Naive thymus-derived CD4-positive, alpha-beta T cell (primary cell): ENCODE data around the gene SPHK2. TPM values are rescaled to one million over a fixed set of nuclear protein-coding genes. Genes with fewer than 3 reads are reported as not detected.

Source experiments
- ATAC-seq: fragments of 150-1000 bp; cut with Tn5 transposase; 2 replicates; pipeline ENCODE4 v1.10.0; 2021; ENCODE audit warnings: mild to moderate bottlenecking, moderate library complexity
- CTCF ChIA-PET: fragments of 350-600 bp; sonication (Branson Sonifier 250); formaldehyde crosslinking; loops from one replicate; lab custom pipeline; 2021; ENCODE audit warnings: antibody characterized with exemption; lab: Charles Lee
- POLR2A ChIA-PET: fragments of 350-600 bp; sonication (Branson Sonifier 250); formaldehyde crosslinking; loops from one replicate; lab custom pipeline; 2021; ENCODE audit warnings: antibody characterized with exemption, inconsistent platforms; lab: Charles Lee
- DNase-seq, 9 donors: peaks; one replicate each; pipeline versions ENCODE4 v3.0.0 to v3.0.0-alpha.2; 2020 to 2022; ENCODE audit warnings: mixed read lengths in 1 of 9
- H3K27ac ChIP-seq: one replicate; pipeline ENCODE4 v1.7.0; 2013; ENCODE audit warnings: mild to moderate bottlenecking, low read depth, low read length, moderate library complexity
- H3K27me3 ChIP-seq, 2 donors: one replicate each; pipeline ENCODE4 v1.7.0; 2013; ENCODE audit warnings: low read length in 2 of 2, mild to moderate bottlenecking in 2 of 2, moderate library complexity in 2 of 2; ENCODE audit not compliant: control insufficient read depth in 2 of 2, insufficient read depth in 2 of 2
- H3K36me3 ChIP-seq, 3 experiments: 1 replicate in 2 of 3; 2 replicates in 1 of 3; pipeline ENCODE4 v1.7.0; 2013; ENCODE audit warnings: low read length in 3 of 3, mild to moderate bottlenecking in 3 of 3, moderate library complexity in 1 of 3; ENCODE audit not compliant: insufficient read depth in 3 of 3, control insufficient read depth in 2 of 3
- H3K4me1 ChIP-seq, 2 donors: one replicate each; pipeline ENCODE4 v1.7.0; 2013; ENCODE audit warnings: low read length in 2 of 2, mild to moderate bottlenecking in 2 of 2, moderate library complexity in 1 of 2; ENCODE audit not compliant: control insufficient read depth in 2 of 2, insufficient read depth in 2 of 2
- H3K4me3 ChIP-seq: 2 replicates; pipeline ENCODE4 v1.7.0; 2013; ENCODE audit warnings: mild to moderate bottlenecking, low read length
- H3K9me3 ChIP-seq, 3 experiments: 1 replicate in 2 of 3; 2 replicates in 1 of 3; pipeline ENCODE4 v1.7.0; 2013; ENCODE audit warnings: low read length in 3 of 3; ENCODE audit not compliant: control insufficient read depth in 2 of 3
- H3K27ac Mint-ChIP-seq, 9 donors: one replicate each; pipeline ENCODE4 v1.8.0; 2020 to 2022; ENCODE audit warnings: mixed read lengths in 9 of 9, mild to moderate bottlenecking in 8 of 9, moderate library complexity in 5 of 9, inconsistent platforms in 2 of 9
- H3K27me3 Mint-ChIP-seq, 5 donors: one replicate each; pipeline ENCODE4 v1.8.0; 2021 to 2022; ENCODE audit warnings: mixed read lengths in 5 of 5, mild to moderate bottlenecking in 1 of 5
- H3K36me3 Mint-ChIP-seq, 5 donors: one replicate each; pipeline ENCODE4 v1.8.0; 2020 to 2022; ENCODE audit warnings: mixed read lengths in 5 of 5, mild to moderate bottlenecking in 3 of 5, inconsistent platforms in 1 of 5
- H3K4me1 Mint-ChIP-seq, 7 donors: one replicate each; pipeline ENCODE4 v1.8.0; 2020 to 2022; ENCODE audit warnings: mixed read lengths in 7 of 7, mild to moderate bottlenecking in 3 of 7, inconsistent platforms in 1 of 7
- H3K4me3 Mint-ChIP-seq, 10 donors: one replicate each; pipeline ENCODE4 v1.8.0; 2020 to 2022; ENCODE audit warnings: mild to moderate bottlenecking in 10 of 10, mixed read lengths in 10 of 10, moderate library complexity in 6 of 10, inconsistent platforms in 2 of 10
- H3K9me3 Mint-ChIP-seq, 11 donors: one replicate each; pipeline ENCODE4 v1.8.0; 2020 to 2022; ENCODE audit warnings: mixed read lengths in 11 of 11, mild to moderate bottlenecking in 4 of 11, inconsistent platforms in 1 of 11, moderate library complexity in 1 of 11
- intact Hi-C, 2 donors: fragments of 100-400 bp; cut with micrococcal nuclease; formaldehyde crosslinking; loops; one replicate each; pipeline ENCODE4 v1.15.1; 2023
- polyA plus RNA-seq, 2 donors: library from polyadenylated mRNA; unstranded; fragments of 300-500 nt; fragmentation: Illumina TruSeq; gene quantifications; one replicate each; pipeline ENCODE4 v1.2.3, GENCODE V29; 2021
- total RNA-seq, 6 experiments: library from RNA in 5 of 6; stranded (reverse) in 5 of 6; gene quantifications; 1 replicate in 5 of 6; 2 replicates in 1 of 6; pipeline ENCODE4 v1.2.3 and lab custom pipeline; 2021 to 2026

SPHK2 gene
- total and polyA plus RNA-seq, 7 experiments from 2014 or later, result 11.2 to 34.7 (median 20.7) TPM

DNA sequence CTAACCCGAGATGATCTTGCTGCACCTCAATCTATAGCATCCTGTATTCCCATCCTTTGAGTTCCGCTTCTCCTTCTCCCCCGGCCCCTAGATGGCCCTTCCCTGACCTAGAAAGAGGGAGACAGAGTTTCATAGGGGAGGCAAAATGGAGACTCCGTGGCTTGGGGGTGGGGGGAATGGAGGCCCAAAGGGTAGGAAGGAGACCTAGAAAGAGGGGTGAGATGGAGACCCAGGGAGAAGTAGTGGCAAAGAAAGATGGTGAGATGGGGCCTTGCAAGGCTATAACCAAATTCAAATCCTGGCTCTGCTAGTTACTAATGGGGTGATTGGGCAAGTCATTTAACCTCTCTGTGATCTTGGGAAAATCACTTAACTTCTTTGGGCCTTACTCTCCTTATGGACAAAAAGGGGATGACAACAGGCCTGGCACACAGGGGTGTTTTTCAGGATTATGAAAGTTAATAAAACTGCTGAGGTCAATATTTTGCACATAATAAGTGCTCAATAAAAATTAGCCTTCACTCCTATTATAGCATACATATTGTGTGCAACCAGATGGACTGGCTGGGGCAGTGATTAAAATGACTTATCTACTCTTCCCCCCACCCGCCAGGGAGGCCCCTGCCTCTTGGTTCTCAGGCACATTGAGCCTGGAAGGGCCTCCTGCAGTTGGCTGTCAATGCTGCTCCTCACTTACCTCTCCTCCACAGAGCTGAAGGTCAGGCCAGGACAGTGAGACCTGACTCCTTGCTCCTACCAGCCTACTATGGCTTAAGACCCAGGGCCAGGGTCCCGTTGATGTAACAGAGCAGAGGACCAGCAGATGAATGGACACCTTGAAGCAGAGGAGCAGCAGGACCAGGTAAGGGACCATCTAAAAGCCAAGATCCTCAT is 633 bp downstream of the SPHK2 start:
- Mint-ChIP-seq H3K36me3 (peaks cover 0 to 31% (median 14%) of the 10 kb centered on the region in 5 donors), H3K27me3 (no peaks in the 10 kb centered on the region), H3K9me3 (peaks cover 0 to 3% (median 0%) of the 10 kb centered on the region in 11 donors), H3K4me1 (peaks cover 44 to 70% (median 55%) of the 10 kb centered on the region in 7 donors), H3K4me3 (peak overlapping the region; percentile 88 to 99 (median 96)), H3K27ac (peak overlapping the region; percentile 96 to 99 (median 98))
- Histone ChIP-seq H3K4me3 (peak overlapping the region; percentile 96), H3K27ac (peak overlapping the region; percentile 95), H3K4me1 (peaks cover 26 to 45% of the 10 kb centered on the region in 2 donors), H3K36me3 (peaks cover 0 to 33% (median 13%) of the 10 kb centered on the region in 3 experiments), H3K9me3 (no peaks in the 10 kb centered on the region), H3K27me3 (no peaks in the 10 kb centered on the region)
- ChIA-PET CTCF (interaction anchor here (0.6 to 1.3 kb wide), 5 partner anchors 14 to 831 kb away, joined by 3 to 6 read pairs (median 3); no protein-coding TSS in a partner anchor), POLR2A (interaction anchor here (0.6 to 5.9 kb wide), 24 partner anchors 7 to 1199 kb away, joined by 3 to 73 read pairs (median 4); partner anchors contain the start of genes CA11, DBP, SYNGR4 and TMEM143)
- ATAC-seq, result no peak
- DNase-seq, result no peak
- intact Hi-C loops, result loop anchor here (1.0 to 10.0 kb wide), 15 partner anchors 17 to 1257 kb away; partner anchors contain the start of genes CYTH2 (in 2 of the 2), DBP (in 2 of the 2), GRWD1 (in 2 of the 2) and AKT1S1 (in 1 of the 2)

GRCh38 chr19:48623556-48624066 is 4.3 kb downstream of the SPHK2 start:
- peaks cover 0 to 18% (median 0%) of the 10 kb centered on the region in 3 experiments for H3K36me3 ChIP-seq
- peak overlapping the region; percentile 84 to 99 (median 92) for H3K27ac Mint-ChIP-seq
- intact Hi-C loops, result loop anchor here (1.0 to 5.0 kb wide), 2 partner anchors 14 to 1254 kb away; partner anchors contain the start of genes DBP (in 2 of the 2), AKT1S1 (in 1 of the 2) and TBC1D17 (in 1 of the 2)
- ChIA-PET POLR2A (interaction anchor here (0.6 to 5.9 kb wide), 8 partner anchors 9 to 118 kb away, joined by 3 to 66 read pairs (median 7); partner anchors contain the start of genes CA11 and DBP), CTCF (interaction anchor here (0.8 to 1.4 kb wide), 3 partner anchors 11 to 15 kb away, joined by 3 to 4 read pairs (median 4); partner anchors contain the start of gene DBP)
- H3K27me3 Mint-ChIP-seq, result no peaks in the 10 kb centered on the region
- peaks cover 14 to 24% of the 10 kb centered on the region in 2 donors for H3K4me1 ChIP-seq
- peaks cover 0 to 18% (median 4%) of the 10 kb centered on the region in 5 donors for H3K36me3 Mint-ChIP-seq
- H3K9me3 Mint-ChIP-seq, result peaks cover 0 to 3% (median 0%) of the 10 kb centered on the region in 11 donors
- H3K4me3 ChIP-seq, result peak overlapping the region; percentile 29
- no peaks in the 10 kb centered on the region for H3K27me3 ChIP-seq
- peak overlapping the region; percentile 73 for H3K27ac ChIP-seq
- DNase-seq, result no peak
- peaks cover 32 to 52% (median 45%) of the 10 kb centered on the region in 7 donors for H3K4me1 Mint-ChIP-seq
- peak overlapping the region; percentile 76 to 98 (median 88) for H3K4me3 Mint-ChIP-seq
- no peaks in the 10 kb centered on the region for H3K9me3 ChIP-seq
- no peak for ATAC-seq

- H3K27ac Mint-ChIP-seq, result peak overlapping the region; percentile 86 to 99 (median 92)
These were observed 4.8 kb downstream of the SPHK2 start for GRCh38 chr19:48624067-48624594.

DNA sequence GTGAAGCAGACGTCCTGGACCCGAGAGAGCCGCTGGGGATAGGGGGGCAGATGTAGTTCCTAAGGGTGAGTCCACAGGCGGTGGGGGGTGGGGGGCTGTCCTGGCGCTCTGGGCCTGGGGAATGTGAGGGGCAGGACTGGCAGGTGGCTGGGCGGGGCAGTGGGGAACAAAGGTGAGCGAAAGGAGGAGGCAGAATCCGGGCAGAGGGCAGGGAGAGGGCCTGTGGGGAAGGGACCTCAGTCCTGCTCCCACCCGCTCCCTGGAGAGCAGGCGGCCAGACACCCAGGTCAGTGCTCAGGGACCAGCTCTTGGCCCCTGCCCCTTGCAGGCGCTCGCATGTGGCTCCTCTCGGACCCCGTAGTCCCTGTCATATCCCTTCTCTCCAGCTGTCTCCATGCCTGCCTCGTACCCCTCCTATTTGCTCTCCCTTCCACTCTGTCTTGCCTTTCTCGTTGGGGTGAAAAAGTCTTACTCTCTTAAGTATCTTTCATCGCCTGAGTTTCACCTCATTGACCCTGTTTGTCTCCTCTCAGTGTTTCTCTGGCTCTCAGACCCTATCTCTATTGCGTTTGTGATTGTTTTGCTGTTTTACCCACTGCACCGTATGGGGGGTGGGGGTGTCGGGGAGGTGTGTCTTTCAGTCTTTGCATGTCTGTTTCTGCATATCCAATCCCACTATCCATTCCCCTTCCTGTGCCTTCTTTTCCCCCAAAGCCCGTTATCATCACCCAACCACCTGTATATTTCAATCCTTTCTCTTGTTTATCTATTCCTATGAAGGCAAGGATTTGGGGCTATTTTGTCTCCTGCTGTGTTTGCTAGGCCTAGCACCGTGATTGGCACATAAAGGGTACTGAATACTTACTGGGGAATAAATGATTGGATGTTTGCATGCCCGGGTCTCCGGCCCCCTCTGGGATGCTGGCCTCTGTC is 5.8 kb downstream of the SPHK2 start:
- ATAC-seq, result no peak
- Mint-ChIP-seq H3K4me3 (peak overlapping the region in 8 of 10 donors; percentile 10 to 98 (median 76)), H3K27ac (peak overlapping the region; percentile 58 to 96 (median 89)), H3K4me1 (peaks cover 24 to 44% (median 34%) of the 10 kb centered on the region in 7 donors), H3K36me3 (peaks cover 0 to 13% (median 4%) of the 10 kb centered on the region in 5 donors), H3K27me3 (no peaks in the 10 kb centered on the region), H3K9me3 (peaks cover 0 to 3% (median 0%) of the 10 kb centered on the region in 11 donors)
- intact Hi-C loops, result loop anchor here (1.0 to 5.0 kb wide), 2 partner anchors 12 to 1252 kb away; partner anchors contain the start of genes DBP (in 2 of the 2), AKT1S1 (in 1 of the 2) and TBC1D17 (in 1 of the 2)
- H3K27ac ChIP-seq, result peak overlapping the region; percentile 73
- H3K4me1 ChIP-seq, result peaks cover 13 to 17% of the 10 kb centered on the region in 2 donors
- POLR2A ChIA-PET, result interaction anchor here (0.5 to 5.9 kb wide), 3 partner anchors 7 to 312 kb away, joined by 3 to 66 read pairs (median 9); partner anchors contain the start of gene DBP
- no peak for DNase-seq
- H3K36me3 ChIP-seq, result peaks cover 0 to 29% (median 0%) of the 10 kb centered on the region in 3 experiments
- CTCF ChIA-PET, result no interaction called here
- H3K27me3 ChIP-seq, result no peaks in the 10 kb centered on the region
- H3K9me3 ChIP-seq, result no peaks in the 10 kb centered on the region
- H3K4me3 ChIP-seq, result no peak overlapping the region

More at GRCh38 chr19:48624067-48624594, 4.8 kb downstream of the SPHK2 start:
- H3K4me1 ChIP-seq, result peaks cover 14 to 24% of the 10 kb centered on the region in 2 donors
- no peaks in the 10 kb centered on the region for H3K27me3 Mint-ChIP-seq
- ChIA-PET POLR2A (interaction anchor here (1.2 to 5.9 kb wide), 7 partner anchors 8 to 118 kb away, joined by 3 to 66 read pairs (median 7); partner anchors contain the start of genes CA11 and DBP), CTCF (interaction anchor here (0.8 to 1.4 kb wide), 2 partner anchors 10 to 14 kb away, joined by 4 read pairs; partner anchors contain the start of gene DBP)
- ATAC-seq (peak; percentile 86), DNase-seq (peak; percentile 83 to 97 (median 87))
- peak overlapping the region; percentile 73 for H3K27ac ChIP-seq
- no peaks in the 10 kb centered on the region for H3K27me3 ChIP-seq
- intact Hi-C loops, result loop anchor here (1.0 to 5.0 kb wide), 2 partner anchors 13 to 1253 kb away; partner anchors contain the start of genes DBP (in 2 of the 2), AKT1S1 (in 1 of the 2) and TBC1D17 (in 1 of the 2)
- peaks cover 31 to 51% (median 44%) of the 10 kb centered on the region in 7 donors for H3K4me1 Mint-ChIP-seq
- peaks cover 0 to 20% (median 0%) of the 10 kb centered on the region in 3 experiments for H3K36me3 ChIP-seq
- H3K9me3 Mint-ChIP-seq, result peaks cover 0 to 3% (median 0%) of the 10 kb centered on the region in 11 donors
- H3K9me3 ChIP-seq, result no peaks in the 10 kb centered on the region
- H3K4me3 ChIP-seq, result peak overlapping the region; percentile 29
- peak overlapping the region; percentile 76 to 98 (median 88) for H3K4me3 Mint-ChIP-seq
- peaks cover 0 to 17% (median 4%) of the 10 kb centered on the region in 5 donors for H3K36me3 Mint-ChIP-seq

- Histone ChIP-seq H3K9me3 (no peaks in the 10 kb centered on the region), H3K27me3 (no peaks in the 10 kb centered on the region), H3K4me1 (peaks cover 13 to 15% of the 10 kb centered on the region in 2 donors), H3K36me3 (peaks cover 0 to 38% (median 0%) of the 10 kb centered on the region in 3 experiments), H3K27ac (no peak overlapping the region), H3K4me3 (no peak overlapping the region)
- ATAC-seq (no peak), DNase-seq (no peak)
- ChIA-PET POLR2A (interaction anchor here (0.5 to 5.9 kb wide), 2 partner anchors 6 to 311 kb away, joined by 3 to 66 read pairs; no protein-coding TSS in a partner anchor), CTCF (no interaction called here)
- Mint-ChIP-seq H3K9me3 (peaks cover 0 to 3% (median 0%) of the 10 kb centered on the region in 11 donors), H3K36me3 (peaks cover 0 to 15% (median 9%) of the 10 kb centered on the region in 5 donors), H3K27ac (peak overlapping the region in 2 of 9 donors; percentile 79 to 92), H3K4me1 (peaks cover 21 to 43% (median 35%) of the 10 kb centered on the region in 7 donors), H3K4me3 (no peak overlapping the region), H3K27me3 (no peaks in the 10 kb centered on the region)
- intact Hi-C loops, result no loop called here
These were observed 6.6 kb downstream of the SPHK2 start for GRCh38 chr19:48625891-48626327.
